ENCODE results near the gene AMPD1. TPM values are rescaled to one million over a fixed set of nuclear protein-coding genes. Genes with fewer than 3 reads are reported as not detected.

Gene AMPD1
- total and polyA plus RNA-seq, 9 donors: 0.13 to 1.8 (median 0.18) TPM; not detected in 6

DNA sequence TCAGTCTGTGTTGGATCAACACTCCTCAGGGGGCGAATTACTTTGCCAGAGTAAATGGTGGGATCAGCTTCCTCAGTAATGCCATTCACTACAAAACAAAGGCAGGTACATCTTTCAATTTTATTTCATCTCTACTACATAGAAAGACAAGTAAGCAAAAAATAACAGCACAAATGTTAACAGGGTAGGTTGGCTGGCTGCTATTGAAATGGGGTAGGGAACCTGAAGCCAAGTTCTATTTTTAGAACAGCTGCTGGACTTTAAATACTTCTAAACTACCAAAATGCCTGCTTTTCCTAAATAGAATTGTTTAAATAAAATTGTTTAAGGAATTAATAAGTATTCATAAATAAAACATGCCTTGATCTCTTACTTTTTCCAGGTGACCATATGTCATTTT lies 28.6 kb upstream of the AMPD1 start:
- intact Hi-C loops (cut with DNase I): no loop called here
- no peak overlapping the region for H3K27ac ChIP-seq
- peaks cover 3% of the 10 kb centered on the region for H3K36me3 ChIP-seq
- no peaks in the 10 kb centered on the region for H3K9me3 ChIP-seq
- no peak for TF ChIP-seq EP300 (IDR thresholded peaks at IDR 0.05)
- no peak overlapping the region for H3K4me3 ChIP-seq
- no peaks in the 10 kb centered on the region for H3K4me1 ChIP-seq (ENCODE audit: insufficient read depth)
- no peak for DNase-seq
- WGBS, 3 donors: 94 to 95% (median 94%) methylated on average over 1 of the region's 1 CpG
- H3K27me3 ChIP-seq: no peaks in the 10 kb centered on the region

DNA sequence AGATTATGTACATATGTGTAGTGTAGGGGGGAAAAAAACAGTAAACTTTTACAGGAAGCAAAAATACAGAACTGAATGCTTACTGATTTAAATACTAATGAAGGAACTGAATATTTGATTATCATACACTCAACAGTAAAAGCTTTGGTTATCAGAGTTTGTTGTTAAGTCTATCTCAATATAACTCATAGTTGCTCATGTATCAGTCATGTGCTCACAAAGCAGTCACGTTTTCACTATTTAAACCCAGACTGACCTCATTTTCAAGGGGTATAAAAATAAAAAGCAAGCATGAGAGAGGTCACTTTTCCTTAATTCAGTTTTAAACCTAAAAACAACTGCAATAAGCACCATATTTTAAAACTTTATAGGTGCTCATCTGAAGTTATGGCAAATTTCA lies 28.1 kb upstream of the AMPD1 start:
- no peaks in the 10 kb centered on the region for H3K9me3 ChIP-seq
- peaks cover 3% of the 10 kb centered on the region for H3K36me3 ChIP-seq
- DNase-seq: no peak
- intact Hi-C loops (cut with DNase I): no loop called here
- WGBS, 3 donors: 0% methylated on average over 1 of the region's 1 CpG
- TF ChIP-seq, protein P1, sequence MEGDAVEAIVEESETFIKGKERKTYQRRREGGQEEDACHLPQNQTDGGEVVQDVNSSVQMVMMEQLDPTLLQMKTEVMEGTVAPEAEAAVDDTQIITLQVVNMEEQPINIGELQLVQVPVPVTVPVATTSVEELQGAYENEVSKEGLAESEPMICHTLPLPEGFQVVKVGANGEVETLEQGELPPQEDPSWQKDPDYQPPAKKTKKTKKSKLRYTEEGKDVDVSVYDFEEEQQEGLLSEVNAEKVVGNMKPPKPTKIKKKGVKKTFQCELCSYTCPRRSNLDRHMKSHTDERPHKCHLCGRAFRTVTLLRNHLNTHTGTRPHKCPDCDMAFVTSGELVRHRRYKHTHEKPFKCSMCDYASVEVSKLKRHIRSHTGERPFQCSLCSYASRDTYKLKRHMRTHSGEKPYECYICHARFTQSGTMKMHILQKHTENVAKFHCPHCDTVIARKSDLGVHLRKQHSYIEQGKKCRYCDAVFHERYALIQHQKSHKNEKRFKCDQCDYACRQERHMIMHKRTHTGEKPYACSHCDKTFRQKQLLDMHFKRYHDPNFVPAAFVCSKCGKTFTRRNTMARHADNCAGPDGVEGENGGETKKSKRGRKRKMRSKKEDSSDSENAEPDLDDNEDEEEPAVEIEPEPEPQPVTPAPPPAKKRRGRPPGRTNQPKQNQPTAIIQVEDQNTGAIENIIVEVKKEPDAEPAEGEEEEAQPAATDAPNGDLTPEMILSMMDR (IDR thresholded peaks at IDR 0.05): no peak
- TF ChIP-seq EP300 (IDR thresholded peaks at IDR 0.05) (no peak), POLR2A (IDR thresholded peaks at IDR 0.05) (no peak)
- no peak overlapping the region for H3K27ac ChIP-seq
- H3K4me3 ChIP-seq: no peak overlapping the region
- H3K4me1 ChIP-seq (ENCODE audit: insufficient read depth): no peaks in the 10 kb centered on the region
- H3K27me3 ChIP-seq: no peaks in the 10 kb centered on the region

DNA sequence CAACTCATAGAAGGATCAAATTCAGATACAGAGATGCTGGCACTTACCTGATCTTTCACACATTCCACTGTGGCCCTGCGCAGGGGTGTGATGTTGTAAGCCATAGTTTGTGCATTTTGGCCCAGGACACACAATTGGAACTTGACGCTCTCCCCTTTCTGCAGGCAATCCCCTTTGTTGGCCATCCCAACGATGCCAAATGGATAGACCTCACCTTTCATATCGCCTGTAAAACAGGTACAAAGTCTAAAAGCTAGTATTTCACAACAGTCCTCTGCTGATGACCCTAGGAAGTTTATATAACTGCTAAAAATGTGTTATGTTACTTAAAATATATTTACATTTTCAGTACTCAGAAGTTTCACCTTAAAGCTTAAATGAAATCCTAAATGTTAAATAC lies 25.1 kb upstream of the AMPD1 start:
- intact Hi-C loops (cut with DNase I): no loop called here
- peaks cover 3% of the 10 kb centered on the region for H3K36me3 ChIP-seq
- TF ChIP-seq, protein P1 (IDR thresholded peaks at IDR 0.05): no peak
- TF ChIP-seq EP300 (IDR thresholded peaks at IDR 0.05) (no peak), POLR2A (IDR thresholded peaks at IDR 0.05) (no peak)

DNA sequence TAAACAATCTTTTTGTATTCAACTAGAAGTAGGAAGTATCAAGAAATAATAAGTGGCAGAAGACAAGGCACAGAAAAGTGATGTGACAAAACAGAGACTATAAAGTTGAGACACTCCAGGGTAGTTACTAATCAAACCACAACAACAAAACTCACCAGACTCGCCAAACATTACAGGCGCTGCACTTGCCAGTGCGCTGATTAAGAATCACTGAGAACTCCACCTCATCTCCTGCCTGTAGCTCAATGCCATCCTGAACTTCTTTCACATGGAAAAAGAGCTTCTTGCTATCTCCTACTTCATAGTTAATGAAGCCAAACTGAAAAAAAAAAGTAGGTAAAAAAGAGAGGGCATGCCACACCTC lies 24.1 kb upstream of the AMPD1 start:
- Histone ChIP-seq H3K4me1 (ENCODE audit: insufficient read depth) (peaks cover 2% of the 10 kb centered on the region), H3K36me3 (peaks cover 3% of the 10 kb centered on the region), H3K27me3 (no peaks in the 10 kb centered on the region), H3K4me3 (no peak overlapping the region), H3K9me3 (no peaks in the 10 kb centered on the region), H3K27ac (no peak overlapping the region)
- TF ChIP-seq, protein P1 (IDR thresholded peaks at IDR 0.05): no peak
- TF ChIP-seq EP300 (IDR thresholded peaks at IDR 0.05): no peak
- no peak for TF ChIP-seq POLR2A (IDR thresholded peaks at IDR 0.05)
- no peak for DNase-seq
- intact Hi-C loops (cut with DNase I): loop anchor here in 1 of 4 donors (10.0 kb wide), 1 partner anchor 375 kb away; no protein-coding TSS in a partner anchor
- WGBS, 3 donors: 77 to 86% (median 77%) methylated on average over 3 of the region's 3 CpGs

More for the DNA sequence above, 25.1 kb upstream of the AMPD1 start:
- DNase-seq: no peak
- Histone ChIP-seq H3K4me1 (ENCODE audit: insufficient read depth) (peaks cover 2% of the 10 kb centered on the region), H3K27ac (no peak overlapping the region), H3K4me3 (no peak overlapping the region), H3K9me3 (no peaks in the 10 kb centered on the region), H3K27me3 (no peaks in the 10 kb centered on the region)
- WGBS, 3 donors: 90 to 92% (median 92%) methylated on average over 4 of the region's 4 CpGs

DNA sequence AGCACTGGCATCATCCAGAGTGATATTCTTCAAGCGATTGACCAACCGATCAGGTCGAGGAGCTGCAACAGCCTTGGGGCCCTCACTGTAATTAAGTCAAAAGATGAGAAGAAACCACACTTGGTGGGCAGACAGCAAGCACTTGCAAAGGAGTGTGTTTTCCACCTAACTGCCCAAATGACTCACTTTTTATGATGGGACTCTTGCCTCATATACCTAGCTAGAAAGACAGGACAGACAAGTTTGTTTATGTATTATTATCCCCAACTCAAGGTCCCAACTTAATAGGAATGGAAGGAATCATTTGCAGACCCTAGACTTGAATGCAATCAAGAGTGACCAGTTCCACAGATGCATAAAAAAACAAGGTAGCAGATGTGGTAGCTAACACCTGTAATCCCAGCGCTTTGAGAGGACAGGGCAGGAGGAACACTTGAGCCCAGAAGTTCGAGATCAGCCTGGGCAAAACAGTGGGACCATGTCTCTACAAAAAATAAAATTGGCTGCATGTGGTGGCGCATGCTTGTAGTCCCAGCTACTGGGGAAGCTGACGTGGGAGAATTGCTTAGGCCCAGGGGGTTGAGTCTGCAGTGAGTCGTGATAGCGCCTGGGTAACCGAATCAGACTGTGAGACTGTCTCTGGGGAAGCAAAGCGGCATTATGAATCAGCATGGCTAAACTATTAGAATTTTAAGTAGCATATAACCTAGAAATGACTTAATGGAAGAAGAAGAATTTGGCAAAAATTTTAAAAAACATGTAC lies 23.5 kb upstream of the AMPD1 start:
- H3K27ac ChIP-seq: no peak overlapping the region
- H3K9me3 ChIP-seq: no peaks in the 10 kb centered on the region
- peaks cover 3% of the 10 kb centered on the region for H3K36me3 ChIP-seq
- no peaks in the 10 kb centered on the region for H3K27me3 ChIP-seq
- intact Hi-C loops (cut with DNase I): loop anchor here in 1 of 4 donors (10.0 kb wide), 1 partner anchor 374 kb away; no protein-coding TSS in a partner anchor
- TF ChIP-seq POLR2A (IDR thresholded peaks at IDR 0.05): no peak
- TF ChIP-seq, protein P1 (IDR thresholded peaks at IDR 0.05): no peak
- no peak overlapping the region for H3K4me3 ChIP-seq
- 86 to 92% (median 90%) methylated on average over 11 of the region's 11 CpGs for WGBS, 3 donors
- no peak for DNase-seq
- H3K4me1 ChIP-seq (ENCODE audit: insufficient read depth): peaks cover 2% of the 10 kb centered on the region

Measured in ovary (tissue), 9 donors.